Measurements from ENCODE around the gene RETREG3. TPM values are rescaled to one million over a fixed set of nuclear protein-coding genes. Genes with fewer than 3 reads are reported as not detected.

The RETREG3 gene
- total and polyA plus RNA-seq, 2 of the 13 experiments (the other 11 are each of a cell fraction or from before 2014, with no cell fraction given) = 47.0 to 55.8 TPM

GRCh38 chr17:42577532-42578281 lies 31.5 kb downstream of the RETREG3 start, which contains the start of gene PSMC3IP (continued):
- TF ChIP-seq, protein P1, sequence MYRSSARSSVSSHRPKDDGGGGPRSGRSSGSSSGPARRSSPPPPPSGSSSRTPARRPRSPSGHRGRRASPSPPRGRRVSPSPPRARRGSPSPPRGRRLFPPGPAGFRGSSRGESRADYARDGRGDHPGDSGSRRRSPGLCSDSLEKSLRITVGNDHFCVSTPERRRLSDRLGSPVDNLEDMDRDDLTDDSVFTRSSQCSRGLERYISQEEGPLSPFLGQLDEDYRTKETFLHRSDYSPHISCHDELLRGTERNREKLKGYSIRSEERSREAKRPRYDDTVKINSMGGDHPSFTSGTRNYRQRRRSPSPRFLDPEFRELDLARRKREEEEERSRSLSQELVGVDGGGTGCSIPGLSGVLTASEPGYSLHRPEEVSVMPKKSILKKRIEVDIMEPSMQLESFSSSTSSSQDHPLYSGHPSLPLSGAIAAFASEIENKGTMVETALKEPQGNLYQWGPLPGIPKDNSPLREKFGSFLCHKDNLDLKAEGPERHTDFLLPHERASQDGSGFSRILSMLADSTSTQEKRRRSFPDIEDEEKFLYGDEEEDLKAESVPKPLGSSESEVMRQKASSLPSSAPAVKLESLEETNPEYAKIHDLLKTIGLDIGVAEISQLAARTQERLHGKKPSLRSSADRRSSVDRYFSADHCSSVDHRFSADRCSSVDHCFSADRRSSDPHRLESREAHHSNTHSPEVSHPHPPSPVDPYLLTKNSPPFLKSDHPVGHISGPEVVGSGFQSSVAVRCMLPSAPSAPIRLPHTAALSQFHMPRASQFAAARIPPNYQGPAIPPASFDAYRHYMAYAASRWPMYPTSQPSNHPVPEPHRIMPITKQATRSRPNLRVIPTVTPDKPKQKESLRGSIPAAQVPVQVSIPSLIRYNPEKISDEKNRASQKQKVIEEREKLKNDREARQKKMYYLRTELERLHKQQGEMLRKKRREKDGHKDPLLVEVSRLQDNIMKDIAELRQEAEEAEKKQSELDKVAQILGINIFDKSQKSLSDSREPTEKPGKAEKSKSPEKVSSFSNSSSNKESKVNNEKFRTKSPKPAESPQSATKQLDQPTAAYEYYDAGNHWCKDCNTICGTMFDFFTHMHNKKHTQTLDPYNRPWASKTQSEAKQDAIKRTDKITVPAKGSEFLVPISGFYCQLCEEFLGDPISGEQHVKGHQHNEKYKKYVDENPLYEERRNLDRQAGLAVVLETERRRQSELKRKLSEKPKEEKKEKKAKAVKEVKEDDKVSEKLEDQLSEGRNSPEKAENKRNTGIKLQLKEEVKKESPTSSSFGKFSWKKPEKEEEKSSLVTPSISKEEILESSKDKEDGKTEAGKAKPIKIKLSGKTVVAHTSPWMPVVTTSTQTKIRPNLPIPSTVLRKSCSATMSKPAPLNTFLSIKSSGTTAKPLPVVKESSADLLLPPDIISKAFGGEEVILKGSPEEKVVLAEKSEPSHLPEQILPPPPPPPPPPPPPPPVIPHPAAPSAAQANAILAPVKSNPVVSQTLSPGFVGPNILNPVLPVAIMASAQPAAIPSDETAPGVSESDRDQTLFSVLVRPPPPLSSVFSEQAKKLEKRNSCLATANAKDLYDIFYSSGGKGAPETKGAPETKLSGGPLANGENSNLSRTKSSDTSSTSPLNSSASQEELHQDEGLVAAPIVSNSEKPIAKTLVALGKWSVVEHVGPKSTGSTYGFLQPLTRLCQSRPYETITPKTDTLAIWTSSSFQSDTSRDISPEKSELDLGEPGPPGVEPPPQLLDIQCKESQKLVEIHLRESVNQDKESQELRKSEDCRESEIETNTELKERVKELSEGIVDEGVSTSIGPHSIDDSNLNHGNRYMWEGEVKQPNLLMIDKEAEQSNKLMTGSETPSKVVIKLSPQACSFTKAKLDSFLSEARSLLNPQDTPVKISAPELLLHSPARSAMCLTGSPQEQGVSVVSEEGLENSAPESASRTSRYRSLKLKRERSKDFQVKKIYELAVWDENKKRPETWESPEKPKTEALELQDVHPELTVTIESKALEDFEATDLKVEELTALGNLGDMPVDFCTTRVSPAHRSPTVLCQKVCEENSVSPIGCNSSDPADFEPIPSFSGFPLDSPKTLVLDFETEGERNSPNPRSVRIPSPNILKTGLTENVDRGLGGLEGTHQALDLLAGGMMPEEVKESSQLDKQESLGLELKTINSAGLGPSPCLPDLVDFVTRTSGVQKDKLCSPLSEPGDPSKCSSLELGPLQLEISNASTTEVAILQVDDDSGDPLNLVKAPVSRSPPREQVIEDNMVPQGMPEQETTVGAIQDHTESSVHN (CRISPR knock-in tag; IDR thresholded peaks at IDR 0.05) = peak; percentile 86
- peak; percentile 63; the same call in 1 of the 2 replicates for TF ChIP-seq FOXK1 (CRISPR knock-in tag; IDR thresholded peaks at IDR 0.05; ENCODE audit: borderline replicate concordance, low read depth)
- 0 out of 2 replicates have a peak, but pooled peaks have one; percentile 31 for TF ChIP-seq SIX1 (CRISPR knock-in tag; IDR thresholded peaks at IDR 0.05; ENCODE audit: borderline replicate concordance)
- peak; percentile 29 for TF ChIP-seq E2F2 (CRISPR knock-in tag; IDR thresholded peaks at IDR 0.05; ENCODE audit: borderline replicate concordance)
- TF ChIP-seq TAF1 (CRISPR knock-in tag; IDR thresholded peaks at IDR 0.05) = peak; percentile 91
- peak; percentile 49; the same call in 1 of the 2 replicates for TF ChIP-seq ZNF7 (CRISPR knock-in tag; IDR thresholded peaks at IDR 0.05)
- no peak for TF ChIP-seq ZNF207 (IDR thresholded peaks at IDR 0.05; ENCODE audit: borderline replicate concordance)
- peak; percentile 89 for TF ChIP-seq RBFOX2 (IDR thresholded peaks at IDR 0.05; ENCODE audit: low read depth, low read length)
- peak; percentile 16; the same call in 1 of the 2 replicates for TF ChIP-seq TSC22D2 (CRISPR knock-in tag; IDR thresholded peaks at IDR 0.05; ENCODE audit: borderline replicate concordance)
- peak; percentile 42 for TF ChIP-seq SSRP1 (CRISPR knock-in tag; IDR thresholded peaks at IDR 0.05)
- TF ChIP-seq ZNF775 (CRISPR knock-in tag; IDR thresholded peaks at IDR 0.05; ENCODE audit: borderline replicate concordance) = 0 out of 2 replicates have a peak, but pooled peaks have one; percentile 36
- TF ChIP-seq, protein P2, sequence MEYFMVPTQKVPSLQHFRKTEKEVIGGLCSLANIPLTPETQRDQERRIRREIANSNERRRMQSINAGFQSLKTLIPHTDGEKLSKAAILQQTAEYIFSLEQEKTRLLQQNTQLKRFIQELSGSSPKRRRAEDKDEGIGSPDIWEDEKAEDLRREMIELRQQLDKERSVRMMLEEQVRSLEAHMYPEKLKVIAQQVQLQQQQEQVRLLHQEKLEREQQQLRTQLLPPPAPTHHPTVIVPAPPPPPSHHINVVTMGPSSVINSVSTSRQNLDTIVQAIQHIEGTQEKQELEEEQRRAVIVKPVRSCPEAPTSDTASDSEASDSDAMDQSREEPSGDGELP (IDR thresholded peaks at IDR 0.05; ENCODE audit: borderline replicate concordance, low read depth) = no peak; the same call in 1 of the 2 replicates
- TF ChIP-seq ZNF251 (CRISPR knock-in tag; IDR thresholded peaks at IDR 0.05) = no peak
- TF ChIP-seq MTA3 (CRISPR knock-in tag; IDR thresholded peaks at IDR 0.05) = no peak
- peak; percentile 86; the same call in 1 of the 2 replicates for TF ChIP-seq ZNF138 (CRISPR knock-in tag; IDR thresholded peaks at IDR 0.05; ENCODE audit: low read depth)
- TF ChIP-seq ZNF772 (CRISPR knock-in tag; IDR thresholded peaks at IDR 0.05) = peak; percentile 93
- TF ChIP-seq ZKSCAN5 (CRISPR knock-in tag; IDR thresholded peaks at IDR 0.05) = no peak
- no peak for TF ChIP-seq EHMT2 (IDR thresholded peaks at IDR 0.05; ENCODE audit: borderline replicate concordance, low read depth, low read length)
- TF ChIP-seq ZNF33B (CRISPR knock-in tag; IDR thresholded peaks at IDR 0.05) = peak; percentile 70
- no peak for TF ChIP-seq ZNF3 (CRISPR knock-in tag; IDR thresholded peaks at IDR 0.05)
- peak; percentile 92 for TF ChIP-seq CCDC6 (CRISPR knock-in tag; IDR thresholded peaks at IDR 0.05)

Data from HepG2 (cell line).